Sigmoid colon (tissue), 7 donors: ENCODE results near the gene RAB23. TPM values are rescaled to one million over a fixed set of nuclear protein-coding genes. Genes with fewer than 3 reads are reported as not detected.
A peak's percentile ranks its signal among the peaks of the same experiment; 100 is the strongest.

Source experiments
- DNase-seq: peaks from one replicate; pipeline ENCODE4 v3.0.0-alpha.2; 2019
- H3K27ac ChIP-seq, 4 donors: fragments of 200-600 bp; sonication (generic); one replicate each; pipeline ENCODE4 v1.5.1; 2016 to 2019; ENCODE audit warnings: mild to moderate bottlenecking in 1 of 4
- H3K27me3 ChIP-seq, 3 donors: fragments of 200-600 bp; sonication (generic); one replicate each; pipeline ENCODE4 v1.5.1; 2019; ENCODE audit warnings: mild to moderate bottlenecking in 1 of 3
- H3K36me3 ChIP-seq, 4 donors: fragments of 200-600 bp; sonication (generic); one replicate each; pipeline ENCODE4 v1.5.1; 2016 to 2019
- H3K4me1 ChIP-seq, 4 donors: fragments of 200-600 bp; sonication (generic); one replicate each; pipeline ENCODE4 v1.5.1; 2017 to 2019
- H3K4me3 ChIP-seq, 4 donors: fragments of 200-600 bp; sonication (generic); one replicate each; pipeline ENCODE4 v1.5.1; 2017 to 2019; ENCODE audit warnings: mild to moderate bottlenecking in 2 of 4, moderate library complexity in 1 of 4
- H3K9me3 ChIP-seq, 4 donors: fragments of 200-600 bp in 3 of 4; sonication (generic) in 3 of 4; one replicate each; pipeline versions ENCODE4 v1.5.1 to v1.6.1; 2013 to 2019
- EP300 ChIP-seq, 4 donors: sonication (generic); formaldehyde crosslinking; IDR thresholded peaks; one replicate each; pipeline ENCODE4 v1.6.1; 2017; ENCODE audit warnings: antibody characterized with exemption in 4 of 4
- POLR2A ChIP-seq, 2 donors: fragments of 450-650 bp; IDR thresholded peaks; one replicate each; pipeline ENCODE4 v1.6.1; 2016; ENCODE audit warnings: antibody characterized with exemption in 2 of 2, mild to moderate bottlenecking in 2 of 2, moderate library complexity in 2 of 2
- POLR2AphosphoS5 ChIP-seq, 4 donors: sonication (generic); formaldehyde crosslinking; IDR thresholded peaks; one replicate each; pipeline ENCODE4 v1.6.1; 2017; ENCODE audit warnings: antibody characterized with exemption in 4 of 4
- WGBS, 2 donors: extraction: QIAGEN DNeasy Blood & Tissue Kit; methylation state at CpG; one replicate each; pipeline ENCODE4 v1.1.7; 2013; 5-methylcytosine and 5-hydroxymethylcytosine counted together
- intact Hi-C: fragments of 100-400 bp; cut with DNase I; formaldehyde crosslinking; loops from one replicate; pipeline ENCODE4 v1.15.1; 2023
- polyA plus RNA-seq, 3 donors: library from polyadenylated mRNA; stranded (reverse); fragments of 200-250 nt; gene quantifications; one replicate each; pipeline ENCODE4 v1.2.3, GENCODE V29; 2013
- total RNA-seq, 4 donors: library from RNA; depleted of rRNA; stranded (reverse); fragments of >200 nt; gene quantifications; one replicate each; pipeline ENCODE4 v1.1.0, GENCODE V29; 2016
- TF ChIP-seq, protein P1 (sequence below), 4 experiments: fragments of 450-650 bp in 3 of 4; fragments of 200-600 bp in 1 of 4; IDR thresholded peaks; one replicate each; pipeline ENCODE4 v1.5.1; 2016 to 2019; ENCODE audit warnings: antibody characterized with exemption in 4 of 4, mild to moderate bottlenecking in 3 of 4, moderate library complexity in 2 of 4
- donor health status: healthy with polysubstance abuse.
- donor health status: Bipolar disorder and iron deficiency.
- donor health status: healthy.

Gene RAB23
- total and polyA plus RNA-seq, 7 donors: 3.5 to 188 (median 115) TPM

DNA sequence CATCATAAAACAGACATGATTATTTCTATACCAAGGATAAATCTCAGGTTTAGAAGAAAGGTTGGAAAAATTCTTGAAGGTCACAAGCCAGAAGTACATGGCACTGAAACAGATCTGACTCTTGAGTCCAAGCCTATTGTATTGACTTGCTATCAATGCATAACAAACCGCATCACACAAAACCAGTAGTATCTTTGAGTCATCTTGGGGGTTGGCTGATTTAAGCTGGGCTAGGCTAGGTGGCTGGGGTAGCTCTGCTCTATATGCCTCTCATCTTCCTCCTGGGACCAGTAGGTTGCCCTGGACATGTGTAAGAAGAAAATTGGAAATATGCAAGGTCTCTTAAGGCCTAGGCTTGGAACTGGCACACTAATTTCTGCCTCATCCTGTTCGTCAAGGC, 37.0 kb upstream of the RAB23 start:
- WGBS, 2 donors: 94 to 95% methylated on average over 2 of the region's 2 CpGs
- H3K27ac ChIP-seq: peak overlapping the region; percentile 88 to 95 (median 90)
- no peaks in the 10 kb centered on the region for H3K27me3 ChIP-seq
- H3K36me3 ChIP-seq: no peaks in the 10 kb centered on the region
- no peak for DNase-seq
- H3K9me3 ChIP-seq: no peaks in the 10 kb centered on the region
- no peak overlapping the region for H3K4me3 ChIP-seq
- intact Hi-C loops: no loop called here
- peaks cover 0 to 87% (median 80%) of the 10 kb centered on the region in 4 donors for H3K4me1 ChIP-seq
- TF ChIP-seq POLR2AphosphoS5 (IDR thresholded peaks at IDR 0.05) (no peak), EP300 (IDR thresholded peaks at IDR 0.05) (no peak), POLR2A (IDR thresholded peaks at IDR 0.05) (no peak)
- TF ChIP-seq, protein P1, sequence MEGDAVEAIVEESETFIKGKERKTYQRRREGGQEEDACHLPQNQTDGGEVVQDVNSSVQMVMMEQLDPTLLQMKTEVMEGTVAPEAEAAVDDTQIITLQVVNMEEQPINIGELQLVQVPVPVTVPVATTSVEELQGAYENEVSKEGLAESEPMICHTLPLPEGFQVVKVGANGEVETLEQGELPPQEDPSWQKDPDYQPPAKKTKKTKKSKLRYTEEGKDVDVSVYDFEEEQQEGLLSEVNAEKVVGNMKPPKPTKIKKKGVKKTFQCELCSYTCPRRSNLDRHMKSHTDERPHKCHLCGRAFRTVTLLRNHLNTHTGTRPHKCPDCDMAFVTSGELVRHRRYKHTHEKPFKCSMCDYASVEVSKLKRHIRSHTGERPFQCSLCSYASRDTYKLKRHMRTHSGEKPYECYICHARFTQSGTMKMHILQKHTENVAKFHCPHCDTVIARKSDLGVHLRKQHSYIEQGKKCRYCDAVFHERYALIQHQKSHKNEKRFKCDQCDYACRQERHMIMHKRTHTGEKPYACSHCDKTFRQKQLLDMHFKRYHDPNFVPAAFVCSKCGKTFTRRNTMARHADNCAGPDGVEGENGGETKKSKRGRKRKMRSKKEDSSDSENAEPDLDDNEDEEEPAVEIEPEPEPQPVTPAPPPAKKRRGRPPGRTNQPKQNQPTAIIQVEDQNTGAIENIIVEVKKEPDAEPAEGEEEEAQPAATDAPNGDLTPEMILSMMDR (IDR thresholded peaks at IDR 0.05): no peak

DNA sequence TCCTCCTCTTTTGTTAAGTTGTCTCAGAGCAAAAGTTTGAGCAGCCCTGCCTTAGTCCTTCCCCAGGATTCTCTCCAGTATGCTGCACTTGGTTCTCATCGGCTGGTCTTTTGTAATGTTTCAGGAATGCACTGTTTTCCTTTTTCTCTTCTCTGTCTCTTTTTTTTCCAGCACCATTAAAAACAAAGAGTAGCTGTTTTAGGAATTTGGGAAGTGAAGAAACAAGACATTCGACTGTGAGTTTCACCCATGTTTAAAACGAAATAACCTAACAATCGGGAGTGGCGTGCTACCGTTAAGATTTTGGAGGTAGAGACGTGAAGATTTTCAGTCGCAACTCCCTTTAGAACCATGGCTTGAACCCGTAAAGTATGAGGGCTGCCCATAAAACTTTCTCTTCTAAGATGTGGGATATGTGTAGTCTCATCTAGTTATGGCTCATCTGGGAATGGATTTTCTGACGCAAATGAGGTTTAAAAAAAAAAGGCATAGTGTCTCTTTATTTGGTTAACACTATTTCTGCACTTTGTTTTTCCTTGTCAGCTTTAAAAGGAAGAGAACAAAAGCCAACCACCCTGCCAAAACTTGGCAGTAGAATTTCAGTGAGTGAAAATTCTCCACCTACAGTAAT, 35.9 kb upstream of the RAB23 start:
- no peak for DNase-seq
- H3K27ac ChIP-seq: peak overlapping the region; percentile 88 to 95 (median 90)
- no peaks in the 10 kb centered on the region for H3K27me3 ChIP-seq
- 72 to 75% methylated on average over 10 of the region's 10 CpGs for WGBS, 2 donors
- TF ChIP-seq POLR2AphosphoS5 (IDR thresholded peaks at IDR 0.05) (peak; percentile 92 to 94 (median 93)), EP300 (IDR thresholded peaks at IDR 0.05) (peak; percentile 91 to 99 (median 96)), POLR2A (IDR thresholded peaks at IDR 0.05) (peak; percentile 21 to 32)
- TF ChIP-seq, protein P1 (IDR thresholded peaks at IDR 0.05): no peak
- no peaks in the 10 kb centered on the region for H3K9me3 ChIP-seq
- peaks cover 0 to 87% (median 80%) of the 10 kb centered on the region in 4 donors for H3K4me1 ChIP-seq
- intact Hi-C loops: no loop called here
- no peaks in the 10 kb centered on the region for H3K36me3 ChIP-seq
- H3K4me3 ChIP-seq: peak overlapping the region; percentile 15 to 35 (median 28)

GRCh38 chr6:57256541-57256940, 34.4 kb upstream of the RAB23 start:
- no peak overlapping the region for H3K4me3 ChIP-seq
- no peaks in the 10 kb centered on the region for H3K27me3 ChIP-seq
- 46 to 90% methylated on average over 1 of the region's 1 CpG for WGBS, 2 donors
- TF ChIP-seq POLR2A (IDR thresholded peaks at IDR 0.05) (no peak), EP300 (IDR thresholded peaks at IDR 0.05) (no peak)
- TF ChIP-seq, protein P1 (IDR thresholded peaks at IDR 0.05): no peak
- intact Hi-C loops: no loop called here
- peak overlapping the region; percentile 88 to 95 (median 90) for H3K27ac ChIP-seq
- H3K4me1 ChIP-seq: peaks cover 0 to 87% (median 75%) of the 10 kb centered on the region in 4 donors
- no peaks in the 10 kb centered on the region for H3K36me3 ChIP-seq
- no peaks in the 10 kb centered on the region for H3K9me3 ChIP-seq
- DNase-seq: no peak

- Histone ChIP-seq H3K9me3 (no peaks in the 10 kb centered on the region), H3K27ac (peak overlapping the region; percentile 88 to 95 (median 90)), H3K36me3 (no peaks in the 10 kb centered on the region), H3K27me3 (no peaks in the 10 kb centered on the region), H3K4me3 (no peak overlapping the region), H3K4me1 (peaks cover 0 to 78% (median 71%) of the 10 kb centered on the region in 4 donors)
- TF ChIP-seq EP300 (IDR thresholded peaks at IDR 0.05) (no peak), POLR2A (IDR thresholded peaks at IDR 0.05) (no peak), POLR2AphosphoS5 (IDR thresholded peaks at IDR 0.05) (no peak)
- TF ChIP-seq, protein P1 (IDR thresholded peaks at IDR 0.05): no peak
- no peak for DNase-seq
- intact Hi-C loops: loop anchor here (2.0 kb wide), 1 partner anchor 79 kb away; no protein-coding TSS in a partner anchor
- WGBS, 2 donors: 84 to 86% methylated on average over 4 of the region's 4 CpGs
Measured at GRCh38 chr6:57255451-57256169, 33.5 kb upstream of the RAB23 start.
